HG03521 (cell line): ENCODE data around the gene BAHCC1.

Experiments
- ATAC-seq: cut with Tn5 transposase; IDR thresholded peaks from one replicate; pipeline ENCODE4 v1.9.1; 2021; ENCODE audit warnings: mild to moderate bottlenecking, moderate library complexity; ENCODE audit not compliant: unreplicated experiment

Gene BAHCC1

DNA sequence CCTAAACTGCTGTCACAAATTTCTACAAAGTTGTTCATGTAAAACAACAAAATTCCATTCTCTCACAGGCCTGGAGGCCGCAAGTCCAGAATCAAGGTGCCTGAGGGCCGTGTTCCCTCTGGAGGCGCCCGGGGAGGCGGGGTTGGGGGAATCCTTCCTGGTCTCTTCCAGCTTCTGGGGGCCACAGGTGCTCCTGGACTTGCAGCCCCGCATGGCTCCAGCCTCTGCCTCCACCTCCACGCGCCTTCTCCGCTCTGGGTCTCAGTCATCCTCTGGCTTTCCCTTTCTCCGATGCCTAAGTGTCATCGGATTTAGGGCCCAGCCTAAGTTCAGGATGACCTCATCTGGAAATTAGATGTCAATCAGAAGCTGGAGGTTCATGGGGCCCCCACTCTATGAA, 28.6 kb upstream of the BAHCC1 start:
- ATAC-seq = no peak

DNA sequence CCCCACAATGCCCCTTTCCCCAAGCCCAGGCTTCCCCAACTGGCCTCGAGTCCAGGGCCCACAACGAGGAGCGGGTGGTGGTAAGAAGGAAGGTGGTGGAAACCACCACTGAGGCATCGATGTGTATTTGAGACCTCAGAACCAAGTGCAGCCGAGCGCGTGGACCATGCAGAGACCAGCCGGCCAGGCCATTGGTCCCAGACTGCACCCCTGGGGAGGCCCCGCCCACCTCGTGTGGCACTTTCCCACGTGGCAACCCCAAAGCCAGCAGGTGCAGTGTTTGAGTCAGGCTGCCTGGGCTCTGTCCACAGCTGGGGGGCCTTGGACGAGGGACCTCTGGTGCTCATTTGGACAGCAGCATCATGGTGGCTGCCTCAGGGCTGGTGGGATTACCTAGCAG, 28.1 kb upstream of the BAHCC1 start:
- no peak for ATAC-seq

DNA sequence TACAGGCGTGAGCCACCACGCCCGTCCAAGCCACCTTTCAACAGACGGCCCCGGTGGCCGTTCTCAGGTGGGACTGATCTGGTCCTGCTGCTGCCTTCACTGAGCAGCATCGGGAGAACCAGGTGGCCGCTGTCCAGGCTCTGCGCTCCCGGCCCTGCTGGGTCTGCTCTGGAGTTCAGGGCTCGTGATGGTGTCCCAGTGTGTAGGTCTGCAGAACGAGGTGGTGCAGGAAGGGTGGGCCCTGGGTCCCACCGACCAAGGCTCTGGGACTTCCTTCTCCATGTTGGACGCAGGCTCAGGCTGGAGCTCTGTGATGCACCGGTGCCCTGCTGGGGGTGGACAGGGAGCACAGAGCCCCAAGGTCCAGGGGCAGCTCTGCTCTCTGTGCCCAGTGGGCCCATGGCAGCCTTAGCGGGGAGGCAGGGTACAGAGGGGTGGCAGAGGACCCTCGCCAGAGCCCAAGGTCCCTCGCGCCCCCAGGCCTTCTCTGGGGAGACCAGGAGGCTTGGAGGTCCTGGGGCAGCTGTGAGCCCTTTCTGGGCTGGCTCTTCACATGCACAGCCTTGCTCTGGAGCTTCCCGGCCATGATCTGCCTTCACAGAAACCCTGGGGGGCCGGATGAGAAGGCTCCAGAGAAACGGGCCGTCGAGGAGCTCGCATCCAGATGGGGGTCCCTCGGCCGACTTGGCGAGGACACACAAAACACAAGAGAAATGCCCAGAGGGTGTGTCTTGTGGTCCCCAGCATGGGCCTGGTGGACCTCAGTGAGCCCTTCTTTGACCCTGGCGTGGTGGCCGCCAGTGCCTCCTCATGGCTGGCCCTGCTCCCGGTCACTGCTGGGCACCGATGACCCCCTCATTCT, 26.9 kb upstream of the BAHCC1 start:
- no peak for ATAC-seq

DNA sequence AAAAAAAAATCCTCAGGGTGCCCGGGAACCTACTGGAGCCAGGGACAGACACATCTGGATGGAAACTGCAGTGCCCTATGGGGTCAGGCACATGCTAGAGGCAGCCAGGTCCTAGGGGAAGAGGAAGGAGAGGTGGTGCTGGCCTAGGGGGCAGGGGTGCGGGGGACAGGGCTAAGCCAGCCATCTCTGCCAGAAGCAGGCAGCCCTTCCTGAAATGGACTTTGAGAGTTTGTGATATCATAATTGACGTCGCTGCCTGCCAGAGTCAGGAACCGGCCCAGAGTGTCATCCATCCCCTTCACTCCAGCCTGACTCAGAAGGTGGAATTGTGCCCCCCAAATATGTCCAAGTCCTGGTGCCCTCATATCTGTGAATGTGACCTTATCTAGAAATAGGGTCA, 25.0 kb upstream of the BAHCC1 start:
- ATAC-seq = no peak

DNA sequence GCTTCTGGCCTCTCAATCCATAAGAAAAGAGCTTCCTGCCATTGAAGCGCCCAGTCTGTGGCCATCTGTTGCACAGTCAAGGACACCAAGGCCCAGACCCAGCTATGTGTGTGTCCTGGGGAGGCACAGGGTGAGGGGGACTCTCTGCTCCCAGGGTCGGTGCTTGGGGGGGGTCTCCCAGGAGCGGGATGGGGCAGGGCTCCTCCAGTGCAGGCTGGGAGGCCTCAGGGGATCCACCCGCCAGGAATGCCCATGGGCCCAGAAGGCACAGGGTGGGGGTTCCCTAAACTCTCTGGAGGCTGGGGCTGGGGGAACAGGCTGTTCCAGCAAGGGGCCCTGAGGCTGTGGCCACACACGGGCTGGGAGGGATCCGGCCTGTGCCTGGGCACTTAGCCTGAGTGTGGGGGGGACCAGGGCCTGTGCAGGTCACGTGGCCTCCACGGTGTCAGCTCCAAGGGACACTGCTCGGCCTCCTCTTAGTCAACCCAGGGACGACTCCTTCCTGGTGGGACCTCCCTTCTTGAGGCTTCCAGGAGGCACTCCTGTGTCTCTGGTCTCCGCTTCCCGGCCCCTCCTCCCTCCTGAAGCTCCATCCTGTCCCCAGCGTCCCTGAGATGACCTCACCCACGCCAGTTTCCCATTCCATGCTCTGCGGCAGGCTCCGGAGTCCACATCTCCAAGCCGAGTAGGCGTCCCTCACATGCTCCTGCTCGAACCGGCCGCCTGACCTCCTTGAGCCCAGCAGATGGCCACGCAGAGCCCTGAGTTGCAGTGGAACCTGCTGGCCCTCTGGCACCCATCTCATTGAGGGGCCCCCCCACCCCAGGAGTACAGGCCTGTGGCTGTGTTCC, 23.1 kb upstream of the BAHCC1 start:
- ATAC-seq = no peak

GRCh38 chr17:81373536-81374160, 21.6 kb upstream of the BAHCC1 start:
- ATAC-seq = no peak

- ATAC-seq = no peak
Observed at GRCh38 chr17:81374890-81375289, 20.4 kb upstream of the BAHCC1 start.

DNA sequence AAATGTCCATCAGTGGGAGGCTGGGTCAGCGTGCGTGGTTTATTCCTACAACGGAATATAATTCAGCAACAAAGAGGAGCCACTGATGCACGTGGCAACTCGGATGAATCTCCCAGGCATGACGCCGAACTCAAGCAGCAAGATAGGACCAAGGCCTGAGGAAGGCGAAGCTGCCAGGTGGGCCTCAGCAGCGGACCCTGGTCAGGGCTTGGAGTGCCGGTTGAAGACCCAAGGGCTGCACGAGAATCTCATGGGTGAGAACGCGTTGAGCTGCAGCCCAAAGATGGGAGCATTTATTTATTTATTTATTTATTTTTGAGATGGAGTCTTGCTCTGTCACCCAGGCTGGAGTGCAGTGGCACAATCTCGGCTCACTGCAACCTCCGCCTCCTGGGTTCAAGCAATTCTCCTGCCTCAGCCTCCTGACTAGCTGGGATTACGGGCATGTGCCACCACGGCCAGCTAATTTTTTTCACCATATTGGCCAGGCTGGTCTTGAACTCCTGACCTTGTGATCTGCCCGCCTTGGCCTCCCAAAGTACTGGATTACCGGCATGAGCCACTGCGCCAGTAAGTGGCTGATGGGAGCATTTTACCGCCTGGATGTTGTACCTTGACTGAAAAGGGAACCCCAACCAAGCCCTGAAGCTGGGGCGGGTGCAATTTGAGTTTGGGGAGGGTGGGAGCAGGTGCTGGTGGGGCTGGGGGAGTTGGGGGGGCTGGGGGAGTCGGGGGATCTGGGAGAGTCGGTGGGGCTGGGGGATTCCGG, 18.1 kb upstream of the BAHCC1 start:
- no peak for ATAC-seq

DNA sequence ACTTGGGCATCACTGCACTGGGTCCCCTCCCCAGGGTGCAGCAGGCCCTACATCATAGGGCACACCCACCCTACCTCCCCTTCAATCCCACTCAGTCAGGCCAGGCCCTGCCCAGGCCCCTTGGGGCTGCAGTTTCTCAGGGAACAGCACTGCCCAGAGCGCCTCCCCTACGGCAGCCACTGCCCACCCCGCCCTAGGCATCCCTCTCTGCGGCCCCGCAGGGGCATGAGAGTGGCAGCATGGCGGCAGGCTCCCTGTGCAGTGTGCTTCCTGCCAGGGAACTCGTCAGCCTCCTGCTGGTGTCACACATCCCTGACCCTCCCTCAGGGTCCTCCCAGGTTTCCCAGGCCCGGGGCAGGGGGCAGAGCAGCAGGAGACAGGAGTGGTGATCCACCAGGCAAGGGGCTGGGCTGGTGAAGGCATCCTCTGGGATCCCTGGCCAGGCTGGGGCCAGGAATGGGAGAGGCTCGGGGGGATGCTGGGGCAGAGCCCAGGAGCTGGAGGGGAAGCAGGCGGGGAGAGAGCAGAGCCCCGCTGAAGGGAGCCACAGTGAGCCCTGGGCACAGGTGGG, 16.2 kb upstream of the BAHCC1 start:
- no peak for ATAC-seq

GRCh38 chr17:81379523-81379942, 15.7 kb upstream of the BAHCC1 start:
- ATAC-seq = no peak

- ATAC-seq = no peak
Observed at GRCh38 chr17:81380131-81380530, 15.1 kb upstream of the BAHCC1 start.

DNA sequence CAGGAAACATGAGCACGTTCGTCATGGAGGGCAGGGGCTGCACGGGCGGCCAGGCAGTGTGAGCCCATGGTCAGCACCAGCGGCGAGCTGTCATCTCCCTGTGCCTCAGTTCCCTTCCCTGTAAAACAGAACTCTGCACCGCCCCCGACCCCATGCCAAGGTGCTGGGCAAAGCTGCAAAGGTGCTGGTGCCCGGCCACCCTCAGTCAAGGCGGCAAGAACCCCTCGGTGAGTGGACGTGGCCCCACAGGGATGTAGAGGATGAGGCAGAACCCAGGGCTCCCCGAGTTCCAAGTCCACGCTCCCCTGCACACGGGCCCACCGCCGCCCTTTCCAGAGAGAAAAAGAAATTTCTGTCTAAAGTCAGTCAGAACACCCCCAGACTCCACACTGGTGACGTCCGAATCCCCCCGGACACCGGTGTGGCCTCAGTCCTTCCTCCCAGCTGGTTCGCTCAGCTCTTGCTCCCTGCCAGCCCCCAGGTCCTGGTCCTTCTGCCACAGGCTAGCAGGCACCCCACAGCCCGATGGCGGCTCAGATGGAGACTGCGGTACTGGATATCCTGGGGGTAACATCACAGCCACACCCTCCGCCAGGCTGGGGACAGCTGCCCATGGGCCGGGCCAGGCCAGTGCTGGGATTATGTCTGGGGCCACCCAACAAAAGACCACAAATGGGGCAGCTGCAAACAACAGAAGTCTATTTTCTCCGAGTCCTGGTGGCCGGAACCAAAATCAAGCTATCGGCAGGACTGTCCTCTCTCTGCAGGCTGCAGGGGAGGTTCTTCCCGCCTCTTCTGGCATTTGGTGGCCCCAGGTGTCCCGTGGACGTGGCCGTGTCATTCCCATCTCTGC, 14.4 kb upstream of the BAHCC1 start:
- no peak for ATAC-seq

DNA sequence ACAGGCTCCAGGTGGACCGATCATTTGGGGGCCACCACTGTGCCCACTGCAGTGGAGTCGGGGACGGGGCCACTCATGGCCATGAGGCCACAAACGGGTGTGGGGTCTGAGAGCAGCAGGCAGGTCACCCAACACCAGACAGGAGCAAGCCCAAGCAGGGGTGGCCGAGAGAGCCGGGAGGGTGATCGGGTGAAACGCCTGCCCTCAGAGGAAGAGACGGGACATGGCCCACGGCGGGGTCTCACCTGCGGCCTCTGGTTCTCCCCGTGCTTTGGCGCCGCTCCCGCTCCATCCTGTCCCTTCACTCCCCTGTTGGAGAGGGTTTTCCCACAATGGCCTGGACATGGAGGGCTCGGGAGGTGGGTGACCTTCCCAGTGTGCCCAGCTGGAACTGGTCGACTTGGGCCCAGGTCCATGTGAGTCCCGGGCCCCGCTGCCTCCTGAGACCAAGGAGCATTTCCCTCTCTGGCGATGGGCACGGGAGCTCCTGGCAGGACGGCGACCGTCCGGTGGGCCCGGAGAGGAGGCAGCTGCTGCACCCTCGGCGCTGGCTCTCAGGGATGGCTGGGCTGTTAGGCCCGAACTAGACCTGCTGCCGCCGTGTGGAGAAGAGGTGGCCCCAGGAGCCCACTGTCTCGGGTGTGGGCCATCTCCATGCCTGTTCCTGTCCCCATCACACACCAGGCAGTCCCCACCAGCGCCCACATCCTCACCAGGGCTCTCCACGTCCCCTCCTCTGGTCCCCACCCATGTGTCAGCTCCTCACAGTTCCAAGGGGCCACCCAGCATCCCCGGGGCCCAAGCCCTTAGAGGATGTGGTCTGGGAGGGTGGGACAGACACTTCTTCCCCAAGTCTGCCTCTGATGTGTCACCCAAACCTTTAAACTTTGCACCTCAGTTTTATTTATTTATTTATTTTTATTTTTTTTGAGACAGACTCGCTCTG, 13.4 kb upstream of the BAHCC1 start:
- no peak for ATAC-seq

- no peak for ATAC-seq
Observed at GRCh38 chr17:81382851-81383250, 12.4 kb upstream of the BAHCC1 start.

GRCh38 chr17:81383504-81384421, 11.5 kb upstream of the BAHCC1 start:
- no peak for ATAC-seq

DNA sequence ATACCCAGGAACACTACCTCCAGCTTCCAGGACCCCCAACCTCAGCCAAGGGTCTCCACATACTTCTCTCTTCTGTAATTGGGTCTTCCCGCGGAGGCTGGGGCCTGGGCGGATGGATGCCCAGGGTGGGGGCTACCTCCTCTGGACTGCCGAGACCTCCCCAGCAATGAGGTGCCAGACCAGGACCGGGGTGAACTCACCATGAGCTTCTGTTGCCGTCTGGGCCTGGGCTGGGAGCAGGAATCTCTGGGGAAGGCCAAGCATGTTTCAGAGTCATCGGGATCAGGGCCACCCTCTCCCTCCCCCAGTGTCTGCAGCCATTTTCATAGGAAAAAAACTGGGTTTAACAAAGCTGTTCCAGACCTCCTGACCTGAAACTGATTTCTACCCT, 10.3 kb upstream of the BAHCC1 start:
- no peak for ATAC-seq

- ATAC-seq = no peak
Observed at GRCh38 chr17:81385320-81386111, 9.7 kb upstream of the BAHCC1 start.
